Left renal pelvis (tissue), 4 donors: ENCODE measurements around the gene CISD2. TPM values are rescaled to one million over a fixed set of nuclear protein-coding genes. Genes with fewer than 3 reads are reported as not detected.
"Not testable (repeated sequence)": the region's sequence is repeated elsewhere in the genome, so short reads cannot be mapped to it uniquely, and the experiment has no call there.

Source experiments
- DNase-seq, 4 donors: peaks; one replicate each; pipeline ENCODE4 v3.0.0-alpha.2; 2013; ENCODE audit warnings: low read depth in 4 of 4, low spot score in 3 of 4
- polyA plus RNA-seq, 4 donors: library from polyadenylated mRNA; unstranded; fragments of 120-200 nt; gene quantifications; one replicate each; pipeline ENCODE4 v1.2.1, GENCODE V29; 2013; ENCODE audit not compliant: insufficient read length in 4 of 4

CISD2 gene
- polyA plus RNA-seq, 4 donors: 41.3 to 62.9 (median 52.4) TPM

DNA sequence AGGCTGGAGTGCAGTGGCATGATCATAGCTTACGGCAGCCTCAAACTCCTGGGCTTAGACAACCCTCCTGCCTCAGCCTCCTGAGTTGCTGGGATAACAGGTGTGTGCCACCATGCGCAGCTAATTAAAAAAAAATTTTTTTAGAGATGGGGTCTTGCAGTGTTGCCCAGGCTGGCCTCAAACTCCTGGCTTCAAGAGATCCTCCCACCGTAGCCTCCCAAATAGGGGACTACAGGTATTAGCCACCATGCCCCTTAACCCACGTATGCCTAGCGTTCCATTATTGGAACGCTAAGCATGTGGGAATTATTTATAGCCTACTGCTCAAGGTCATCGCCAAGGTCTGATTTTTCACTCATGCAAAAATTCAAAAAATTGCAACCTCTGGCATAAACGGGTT is 21.1 kb upstream of the CISD2 start:
- DNase-seq: no peak

DNA sequence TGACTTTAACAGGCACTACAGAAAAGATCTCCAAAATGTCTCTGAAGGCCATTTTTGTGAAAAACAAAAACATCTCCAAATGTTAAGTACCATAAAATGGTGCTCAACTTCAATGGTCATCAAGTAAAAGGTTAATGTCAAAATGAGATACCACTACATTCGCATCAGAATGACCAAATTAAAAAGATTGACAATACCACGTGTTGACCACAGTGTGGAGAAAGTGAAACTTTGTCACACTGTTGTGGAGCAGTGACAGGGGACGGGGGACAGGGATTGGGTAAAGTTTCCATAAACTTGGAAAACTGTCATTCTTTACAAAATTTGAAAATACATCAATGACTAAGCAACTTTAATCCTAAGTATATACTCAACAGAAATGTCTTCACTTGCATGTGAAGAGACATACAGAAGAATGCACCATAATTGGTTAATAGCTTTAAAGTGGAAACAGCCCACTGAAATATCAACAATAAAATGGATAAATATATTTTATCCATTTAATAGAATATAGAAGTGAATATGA is 19.1 kb upstream of the CISD2 start:
- no peak for DNase-seq

DNA sequence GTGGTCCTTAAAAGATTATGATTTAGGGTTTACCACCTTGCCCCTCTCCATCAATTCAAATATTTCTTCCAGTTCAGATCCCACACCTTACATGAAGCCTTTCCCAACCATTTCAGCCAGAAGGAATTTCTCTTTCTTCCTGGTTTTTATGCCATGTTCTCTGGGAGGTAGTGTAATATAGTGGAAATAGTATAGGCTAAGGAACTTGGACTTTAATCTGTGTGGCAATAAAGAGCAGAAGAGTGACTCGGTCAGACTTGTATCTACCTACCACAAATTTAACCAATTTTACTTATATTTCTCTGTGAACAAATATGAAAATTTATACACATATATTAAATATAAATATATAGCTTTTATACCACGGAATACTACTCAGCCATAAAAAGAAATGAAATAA is 18.4 kb upstream of the CISD2 start:
- DNase-seq: no peak

DNA sequence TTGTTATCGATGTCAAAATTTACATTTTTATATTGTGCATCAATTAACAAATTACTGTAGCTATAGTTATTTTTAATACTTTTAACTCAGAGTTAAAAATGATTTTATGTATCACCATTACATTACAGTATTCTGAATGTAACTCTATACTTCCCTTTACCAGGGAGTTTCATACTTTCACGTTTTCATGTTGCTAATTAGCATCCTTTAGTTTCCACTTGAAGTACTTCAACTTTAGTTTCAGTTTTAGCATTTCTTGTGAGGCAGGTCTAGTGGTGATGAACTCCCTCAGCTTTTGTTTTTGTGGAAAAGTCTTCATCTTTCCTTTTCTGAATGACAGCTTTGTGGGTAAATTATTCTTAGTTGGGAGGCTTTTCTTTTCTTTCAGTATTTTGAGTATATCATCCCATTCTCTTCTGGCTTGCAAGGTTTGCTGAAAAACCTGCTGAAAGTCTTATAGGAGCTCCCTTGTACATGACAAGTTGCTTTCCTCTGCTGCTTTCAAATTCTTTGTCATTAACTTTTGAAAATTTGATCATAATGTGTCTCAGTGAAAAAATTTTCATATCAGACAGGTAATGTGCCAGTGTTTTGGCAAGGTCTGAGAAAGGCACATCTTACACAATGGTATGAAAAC is 9.8 kb upstream of the CISD2 start:
- no peak for DNase-seq

DNA sequence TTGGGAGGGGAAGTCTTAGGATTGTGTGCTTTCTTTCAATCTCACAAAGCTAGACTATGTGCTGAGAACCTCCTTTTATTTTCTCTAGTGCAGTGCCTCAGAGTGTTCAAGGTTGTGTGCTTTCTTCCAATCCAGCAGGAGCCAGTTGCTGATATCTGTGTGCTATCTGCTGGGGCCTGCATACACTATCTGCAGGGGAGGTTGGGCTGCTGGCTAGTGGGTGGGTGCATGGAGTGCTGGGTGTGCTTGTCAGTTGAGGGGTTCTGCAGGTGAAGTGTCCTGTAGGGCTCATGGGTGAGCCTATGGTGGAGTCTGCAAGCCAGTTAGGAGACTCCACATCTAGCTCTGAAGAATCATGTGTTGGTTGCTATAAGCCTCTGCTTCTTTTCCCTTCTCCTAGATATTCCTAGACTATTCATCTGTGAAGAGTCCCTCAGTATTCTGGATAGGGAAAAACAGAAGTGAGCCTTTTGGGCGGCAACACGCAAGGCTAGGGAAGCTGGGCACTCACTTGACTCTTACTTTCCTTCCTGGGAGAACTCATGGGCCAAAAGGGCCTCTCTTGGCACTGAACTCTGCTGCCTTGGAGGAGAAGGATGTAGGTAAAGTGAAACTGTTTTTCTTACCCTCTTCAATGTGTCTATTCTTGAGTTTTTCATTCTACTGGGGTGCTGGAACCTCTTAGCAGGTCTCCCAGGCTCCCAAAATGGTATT is 8.0 kb upstream of the CISD2 start:
- no peak for DNase-seq

DNA sequence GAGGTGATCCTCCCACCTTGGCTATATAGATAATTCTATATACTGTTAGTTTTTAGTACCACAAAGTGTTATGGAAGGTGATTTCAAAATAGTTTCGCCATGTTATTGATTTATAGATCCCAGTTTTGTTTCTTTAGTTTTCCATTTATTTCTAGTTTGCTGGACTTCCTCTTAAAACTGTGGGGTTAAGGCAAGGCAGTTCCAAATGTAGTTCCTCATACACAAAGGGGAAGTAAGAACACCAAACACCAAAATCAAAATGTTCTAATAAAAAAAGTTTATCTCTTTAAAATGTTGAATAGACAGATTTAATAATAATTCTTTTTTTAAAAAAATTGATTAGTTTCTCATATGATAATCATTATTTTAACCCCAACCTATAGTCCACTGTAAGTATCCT is 6.8 kb upstream of the CISD2 start:
- no peak for DNase-seq

DNA sequence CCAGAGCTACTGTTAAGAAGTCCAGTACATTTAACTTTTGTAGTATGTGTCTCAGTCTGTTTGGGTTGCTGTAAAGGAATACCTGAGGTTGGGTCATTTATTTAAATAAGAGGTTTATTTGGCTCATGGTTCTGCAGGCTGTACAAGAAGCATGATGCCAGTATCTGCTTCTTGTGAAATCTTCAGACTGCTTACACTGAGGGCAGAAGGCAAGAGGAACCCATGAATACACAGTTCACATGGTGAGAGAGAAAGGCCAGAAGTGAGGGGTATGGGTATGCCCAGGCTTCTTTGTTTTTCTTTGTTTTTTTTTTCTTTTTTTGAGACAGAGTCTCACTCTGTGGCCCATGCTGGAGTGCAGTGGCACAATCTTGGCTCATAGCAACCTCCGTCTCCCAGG is 6.0 kb upstream of the CISD2 start:
- no peak for DNase-seq

DNA sequence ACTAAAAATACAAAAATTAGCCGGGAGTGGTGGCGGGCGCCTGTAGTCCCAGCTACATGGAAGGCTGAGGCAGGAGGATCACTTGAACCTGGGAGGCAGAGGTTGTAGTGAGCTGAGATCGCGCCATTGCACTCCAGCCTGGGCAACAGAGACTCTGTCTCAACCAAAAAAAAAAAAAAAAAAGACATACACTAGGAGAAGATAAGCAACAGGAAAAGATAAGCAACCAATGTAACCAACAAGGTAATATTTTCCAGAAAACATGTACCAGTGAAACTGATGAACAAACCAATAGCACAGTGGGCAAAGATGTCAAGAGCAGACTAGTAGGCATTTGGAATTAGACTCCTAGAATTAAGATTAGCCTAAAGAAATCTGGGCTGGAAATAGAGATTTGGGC is 3.5 kb upstream of the CISD2 start:
- not testable (repeated sequence) for DNase-seq

DNA sequence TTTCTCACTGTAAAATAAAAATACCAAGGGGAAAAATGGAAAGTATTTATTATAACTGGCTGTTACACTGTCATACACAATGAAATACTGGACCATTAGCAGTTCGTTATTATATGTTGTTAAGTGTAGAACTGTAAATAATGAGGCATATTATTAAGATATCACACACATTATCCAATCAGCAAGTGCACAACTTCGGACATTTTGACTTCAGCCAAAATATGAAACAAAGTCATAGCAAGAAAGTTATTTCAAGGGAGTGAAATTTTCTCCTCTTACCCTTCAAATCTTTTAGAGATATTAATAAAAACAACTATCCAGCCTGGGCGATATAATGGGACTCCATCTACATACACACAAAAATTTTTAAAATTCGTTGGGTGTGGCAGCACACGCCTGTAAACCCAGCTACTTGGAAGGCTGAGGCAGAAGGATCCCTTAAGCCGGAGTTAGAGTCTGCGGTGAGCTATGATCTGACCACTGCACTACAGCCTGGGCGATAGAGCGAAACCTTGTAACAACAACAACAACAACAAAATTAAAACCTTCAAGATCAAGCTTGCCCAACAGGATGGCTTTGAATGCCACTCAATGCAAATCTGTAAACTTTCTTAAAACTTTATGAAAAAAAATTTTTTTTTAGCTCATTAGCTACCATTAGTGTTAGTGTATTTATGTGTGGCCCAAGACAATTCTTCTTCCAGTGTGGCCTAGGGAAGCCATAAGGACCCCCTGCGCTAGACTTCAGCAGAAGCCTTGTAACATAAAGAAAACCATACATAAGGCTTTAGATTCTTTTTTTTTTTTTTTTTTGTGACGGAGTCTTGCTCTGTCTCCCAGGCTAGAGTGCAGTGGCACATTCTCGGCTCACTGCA is 1.3 kb upstream of the CISD2 start:
- no peak for DNase-seq

DNA sequence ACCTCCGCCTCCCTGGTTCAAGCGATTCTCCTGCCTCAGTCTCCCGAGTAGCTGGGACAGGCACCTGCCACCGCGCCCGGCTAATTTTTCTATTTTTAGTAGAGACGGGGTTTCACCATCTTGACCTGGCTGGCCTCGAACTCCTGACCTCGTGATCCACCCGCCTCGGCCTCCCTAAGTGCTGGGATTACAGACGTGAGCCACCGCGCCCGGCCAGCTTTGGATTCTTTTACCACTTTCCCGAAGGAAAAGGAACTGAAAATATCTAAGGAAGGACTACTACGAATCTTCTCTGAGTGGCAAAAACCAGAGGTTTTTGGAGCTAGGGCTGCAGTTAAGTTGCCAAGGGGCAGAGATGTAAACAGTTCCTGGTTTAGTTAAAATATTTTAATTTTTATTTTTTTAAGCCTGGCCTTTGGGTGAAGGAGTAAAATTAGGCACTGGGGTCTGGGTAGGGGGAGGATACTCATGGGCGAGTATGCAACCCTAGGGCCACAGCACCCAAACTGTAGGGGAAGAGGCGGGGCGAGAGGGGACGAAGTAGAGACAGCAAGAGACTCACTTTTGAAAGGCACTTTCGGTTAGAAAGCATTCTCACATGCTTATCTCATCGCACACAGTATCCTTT is 525 bp upstream of the CISD2 start:
- DNase-seq: peak in 1 of 4 donors; percentile 12

DNA sequence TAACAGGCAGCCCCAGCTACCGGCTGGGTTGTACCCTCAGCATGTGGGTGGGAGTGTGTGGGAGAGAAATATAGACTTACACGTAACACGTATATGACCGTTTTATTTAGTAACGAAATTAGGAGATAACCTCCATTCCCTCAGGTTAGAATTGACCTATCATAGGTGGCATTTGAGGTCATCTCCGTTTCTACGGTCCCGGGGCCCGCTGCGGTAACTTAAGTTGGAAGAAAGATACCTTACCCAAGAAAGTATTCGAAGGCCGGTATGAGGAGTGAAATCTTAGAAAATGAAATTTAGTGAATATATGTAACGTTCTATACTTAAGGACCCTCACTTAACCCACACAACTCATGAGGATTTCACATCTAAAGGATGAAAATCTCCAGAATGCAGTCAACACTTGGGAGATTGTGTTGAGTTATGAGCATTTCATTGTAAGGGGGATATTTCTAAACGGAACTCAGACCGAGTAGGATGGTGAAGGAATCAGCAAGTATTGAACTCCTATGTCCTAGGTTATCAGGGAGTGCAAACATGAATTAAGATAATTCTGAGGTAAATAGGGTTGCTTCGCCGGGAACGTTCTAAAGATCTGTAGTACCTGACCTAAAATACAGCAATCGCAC is 891 bp downstream of the CISD2 start:
- DNase-seq: peak in 1 of 4 donors; percentile 44

DNA sequence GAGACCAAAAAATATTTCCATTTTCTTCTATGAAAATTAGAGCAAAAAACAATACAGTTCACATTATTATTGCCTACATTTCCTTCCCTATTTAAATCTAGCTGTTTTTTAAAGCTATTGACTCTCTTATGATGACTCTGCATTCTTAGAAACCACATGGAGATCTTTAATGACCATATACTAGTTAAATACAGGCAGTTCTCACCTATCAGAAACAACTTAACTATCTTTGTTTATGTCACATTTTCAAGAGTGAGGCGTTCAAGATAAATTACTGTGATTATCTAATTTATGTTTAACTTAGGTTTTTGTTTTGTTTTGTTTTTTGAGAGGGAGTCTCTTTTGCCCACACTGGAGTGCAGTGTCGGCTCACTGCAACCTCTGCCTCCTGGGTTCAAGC is 3.0 kb downstream of the CISD2 start:
- DNase-seq: no peak

DNA sequence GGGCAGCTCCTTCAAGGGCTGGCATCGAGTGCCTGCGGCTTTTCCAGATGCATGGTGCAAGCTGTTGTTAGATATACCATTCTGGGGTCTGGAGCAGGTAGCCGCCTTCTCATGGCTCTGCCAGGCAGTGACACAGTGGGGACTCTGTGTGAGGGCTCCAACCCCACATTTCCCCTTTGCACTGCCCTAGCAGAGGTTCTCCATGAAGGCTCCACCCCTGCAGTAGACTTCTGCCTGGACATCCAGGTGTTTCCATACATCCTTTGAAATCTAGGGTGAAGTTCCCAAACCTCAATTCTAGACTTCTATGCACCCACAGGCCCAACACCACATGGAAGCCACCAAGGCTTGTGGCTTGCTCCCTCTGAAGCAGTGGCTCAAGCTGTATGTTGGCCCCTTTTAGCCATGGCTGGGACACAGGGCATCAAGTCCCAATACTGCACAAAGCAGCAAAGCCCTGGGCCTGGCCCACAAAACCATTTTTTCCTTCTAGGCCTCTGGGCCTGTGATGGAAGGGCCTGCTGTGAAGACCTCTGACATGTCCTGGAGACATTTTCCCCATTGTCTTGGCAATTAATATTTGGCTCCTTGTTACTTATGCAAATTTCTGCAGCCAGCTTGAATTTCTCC is 8.8 kb downstream of the CISD2 start:
- DNase-seq: not testable (repeated sequence)

DNA sequence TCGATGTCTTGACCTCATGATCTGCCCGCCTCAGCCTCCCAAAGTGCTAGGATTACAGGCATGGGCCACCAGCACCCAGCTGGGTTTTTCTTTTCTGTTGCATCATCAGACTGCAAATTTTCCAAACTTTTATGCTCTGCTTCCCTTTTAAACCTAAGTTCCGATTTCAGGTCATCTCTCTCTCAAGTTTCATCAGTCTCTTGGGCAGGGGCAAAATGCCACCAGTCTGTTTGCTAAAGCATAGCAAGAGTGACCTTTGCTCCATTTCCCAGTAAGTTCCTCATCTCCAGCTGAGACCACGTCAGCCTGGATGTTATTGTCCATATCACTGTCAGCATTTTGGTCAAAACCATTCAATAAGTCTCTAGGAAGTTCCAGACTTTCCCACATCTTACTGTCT is 9.6 kb downstream of the CISD2 start:
- not testable (repeated sequence) for DNase-seq

DNA sequence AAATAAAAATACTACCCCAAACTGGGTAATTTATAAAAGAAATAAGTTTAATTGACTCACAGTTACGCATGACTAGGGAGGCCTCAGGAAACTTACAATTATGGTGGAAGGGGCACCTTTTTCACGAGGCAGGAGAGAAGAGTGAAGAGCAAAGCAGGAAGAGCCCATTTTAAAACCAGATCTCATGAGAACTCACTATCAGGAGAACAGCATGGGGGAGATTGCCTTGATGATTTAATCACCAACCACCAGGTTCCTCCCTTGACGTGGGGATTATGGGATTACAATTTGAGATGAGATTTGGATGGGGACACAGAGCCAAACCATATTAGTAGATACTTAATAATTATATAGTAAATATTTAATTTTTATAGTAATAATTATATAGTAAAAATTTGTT is 10.1 kb downstream of the CISD2 start:
- no peak for DNase-seq

DNA sequence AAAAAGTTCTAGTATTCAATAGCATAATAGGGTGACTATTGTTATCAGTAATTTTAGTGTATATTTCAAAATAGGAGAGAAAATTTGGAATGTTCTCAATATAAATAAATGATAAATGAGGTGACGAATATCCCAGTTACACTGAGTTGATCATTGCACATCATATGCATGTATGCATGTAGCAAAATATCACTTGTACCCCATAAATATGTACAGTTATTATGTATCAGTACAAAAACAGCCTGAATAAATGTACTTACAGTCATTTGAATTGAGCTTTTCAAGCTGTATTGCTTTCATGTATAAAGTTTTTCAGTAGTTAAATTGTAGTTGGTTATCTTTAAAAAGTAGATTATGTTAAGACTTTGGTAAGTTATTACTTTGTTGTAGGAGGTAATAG is 12.6 kb downstream of the CISD2 start:
- no peak for DNase-seq

DNA sequence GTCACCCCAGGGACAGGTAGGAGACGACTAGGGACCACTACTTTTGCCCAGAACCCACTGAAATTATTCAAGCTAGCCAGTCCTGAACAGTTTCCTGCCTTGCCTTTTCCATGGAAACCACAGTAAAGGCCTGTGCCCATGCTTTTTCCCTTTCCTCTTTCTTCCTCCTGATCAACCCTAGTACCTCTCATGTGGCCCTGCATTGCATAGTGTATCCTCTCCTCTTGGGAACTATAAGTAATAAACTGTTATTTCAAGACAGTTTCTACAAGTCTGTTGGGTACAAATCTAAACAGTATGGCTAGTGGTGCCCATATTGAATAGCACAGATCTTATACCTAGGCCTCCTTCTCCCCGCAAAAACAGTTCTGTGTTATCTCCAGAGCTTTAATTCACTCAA is 14.5 kb downstream of the CISD2 start:
- no peak for DNase-seq

DNA sequence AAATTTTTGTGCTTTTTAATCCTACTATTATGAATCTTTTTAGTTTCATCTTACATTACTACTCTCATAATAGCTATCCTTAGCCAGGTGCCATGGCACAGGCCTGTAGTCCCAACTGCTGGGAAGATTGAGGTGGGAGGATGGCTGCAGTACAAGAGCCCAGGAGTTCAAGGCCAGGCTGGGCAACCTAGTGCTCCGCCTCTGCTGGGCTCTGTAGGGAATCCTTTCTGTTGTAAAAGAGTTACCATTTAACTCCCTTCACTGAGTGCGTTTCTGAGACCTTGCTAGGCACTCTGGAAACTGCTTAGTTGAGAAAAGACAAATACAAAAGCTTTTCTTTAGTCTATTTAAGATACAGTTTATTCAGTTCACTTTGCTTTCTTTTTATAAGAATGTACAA is 19.8 kb downstream of the CISD2 start:
- not testable (repeated sequence) for DNase-seq

DNA sequence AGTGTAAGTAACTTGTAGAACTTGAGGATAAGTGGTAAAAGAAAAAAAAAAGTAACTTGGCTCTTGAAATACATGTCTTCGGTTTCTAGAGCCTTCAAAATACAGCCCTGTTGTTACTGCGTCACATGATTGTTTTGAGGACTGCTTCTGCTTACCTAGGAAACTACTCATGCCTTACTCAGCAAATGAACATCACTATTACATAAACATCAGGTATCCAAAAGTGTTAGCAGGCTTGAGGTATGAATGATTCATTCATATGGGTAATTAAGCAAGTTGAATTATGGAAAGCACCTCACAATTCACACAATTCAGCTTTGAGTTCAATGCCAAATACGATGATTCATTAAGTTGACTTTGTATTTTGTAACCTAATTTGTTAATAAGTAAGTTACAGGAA is 21.1 kb downstream of the CISD2 start:
- not testable (repeated sequence) for DNase-seq

DNA sequence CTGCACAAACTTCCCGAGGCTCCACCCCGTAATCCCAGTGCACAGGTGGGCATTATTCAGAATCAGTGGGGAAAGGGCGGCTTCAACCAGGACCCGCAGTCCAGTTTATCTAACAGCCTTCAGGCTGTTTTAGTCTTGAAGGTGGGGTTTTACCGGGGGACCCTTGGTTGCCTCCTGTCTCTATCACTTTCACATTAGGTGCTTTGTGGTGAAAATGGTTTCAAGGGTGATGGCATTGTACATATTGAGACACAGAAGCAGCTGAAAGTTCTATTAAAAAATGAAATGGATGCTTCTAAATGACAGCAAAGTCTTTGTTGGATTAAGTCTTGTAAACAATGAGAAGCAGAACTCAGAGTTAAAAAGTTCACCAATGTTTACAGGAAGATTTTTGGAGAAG is 27.8 kb downstream of the CISD2 start:
- not testable (repeated sequence) for DNase-seq
